HG02798 (cell line): ENCODE data around the gene CDK4.
"Not testable (repeated sequence)": the region's sequence is repeated elsewhere in the genome, so short reads cannot be mapped to it uniquely, and the experiment has no call there.

Source experiments
- ATAC-seq: cut with Tn5 transposase; IDR thresholded peaks from one replicate; pipeline ENCODE4 v1.9.1; 2021; ENCODE audit warnings: mild to moderate bottlenecking; ENCODE audit not compliant: unreplicated experiment, poor library complexity

Gene CDK4

GRCh38 chr12:57716305-57716704, 35.8 kb downstream of the CDK4 start:
- ATAC-seq = no peak

- no peak for ATAC-seq
Observed at GRCh38 chr12:57715786-57716185, 36.3 kb downstream of the CDK4 start.

GRCh38 chr12:57715036-57715748, 36.9 kb downstream of the CDK4 start:
- not testable (repeated sequence) for ATAC-seq

DNA sequence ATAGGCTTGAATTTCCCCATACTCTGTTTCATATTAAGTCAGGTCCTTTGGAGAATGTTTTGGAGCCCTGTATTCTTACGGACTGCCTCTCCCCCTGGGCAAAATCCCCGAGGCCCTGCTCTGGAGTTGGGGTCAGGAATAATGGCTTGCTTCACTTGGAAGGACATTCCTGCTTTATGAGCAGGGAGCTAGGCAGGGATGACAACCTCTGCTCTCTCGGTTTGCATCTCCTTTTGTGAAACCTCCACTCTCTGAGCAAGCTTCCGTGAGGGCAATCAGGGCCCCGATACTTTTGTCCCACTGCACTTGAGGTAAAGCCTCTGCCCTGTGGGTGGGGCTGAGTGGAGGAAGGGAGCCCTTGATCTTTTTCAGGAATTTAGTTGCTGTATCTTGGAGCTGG, 38.9 kb downstream of the CDK4 start:
- no peak for ATAC-seq

DNA sequence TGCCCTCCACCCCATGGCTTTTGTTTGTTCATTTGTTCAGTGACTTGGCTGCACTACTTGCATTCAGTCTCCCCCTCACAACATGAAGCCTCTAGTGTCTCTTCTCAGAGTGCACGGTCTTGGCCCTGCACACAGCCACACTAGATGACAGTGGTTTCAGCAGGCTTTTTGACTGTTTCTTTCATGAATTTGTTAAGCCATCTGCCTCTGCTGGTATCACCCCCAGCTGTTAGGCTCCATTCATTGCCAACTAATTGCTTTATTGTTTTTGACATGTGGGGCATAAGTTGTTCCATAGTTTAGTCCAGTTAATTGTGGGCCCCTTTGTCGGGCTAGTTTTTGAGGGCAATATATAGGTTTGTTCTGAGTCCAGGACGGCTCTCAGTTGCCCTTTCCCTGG, 39.4 kb downstream of the CDK4 start:
- no peak for ATAC-seq

- no peak for ATAC-seq
Observed at GRCh38 chr12:57708296-57708695, 43.8 kb downstream of the CDK4 start.

GRCh38 chr12:57707250-57707649, 44.9 kb downstream of the CDK4 start:
- ATAC-seq = no peak

DNA sequence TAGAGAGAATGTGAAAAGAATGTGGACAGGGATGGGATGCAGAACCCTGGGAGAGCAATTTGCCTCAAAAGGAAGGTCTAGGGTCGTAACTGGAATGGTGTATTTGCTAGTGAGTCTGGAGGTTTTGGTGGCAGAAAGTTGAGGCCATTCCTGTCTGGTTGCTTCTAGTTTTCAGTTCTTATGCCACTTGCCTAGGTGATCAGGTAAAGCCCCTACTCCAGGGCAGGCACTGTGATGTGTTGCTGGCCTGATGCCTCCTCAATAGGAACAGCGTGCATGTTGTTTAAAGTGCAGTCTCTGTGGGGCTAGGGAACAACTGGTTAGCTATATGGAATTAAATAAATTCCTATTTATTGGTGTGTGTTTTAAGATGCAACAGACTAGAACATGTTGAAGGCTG, 51.8 kb downstream of the CDK4 start:
- no peak for ATAC-seq

- ATAC-seq = no peak
Observed at GRCh38 chr12:57698414-57698813, 53.7 kb downstream of the CDK4 start.
